Measurements from ENCODE around the gene TREML2.

TREML2 gene

GRCh38 chr6:41176189-41176588 lies 24.8 kb downstream of the TREML2 start:
- no peak for DNase-seq

GRCh38 chr6:41175084-41175483 lies 25.9 kb downstream of the TREML2 start:
- DNase-seq, result no peak

- no peak for DNase-seq
These were observed 26.3 kb downstream of the TREML2 start for GRCh38 chr6:41174610-41175009.

GRCh38 chr6:41171908-41172307 lies 29.0 kb downstream of the TREML2 start:
- DNase-seq, result no peak

- no peak for DNase-seq
These were observed 30.3 kb downstream of the TREML2 start for GRCh38 chr6:41170547-41171160.

GRCh38 chr6:41167173-41167963 lies 33.6 kb downstream of the TREML2 start:
- DNase-seq, result no peak

GRCh38 chr6:41164551-41165120 lies 36.3 kb downstream of the TREML2 start:
- DNase-seq, result no peak

GRCh38 chr6:41163419-41163717 lies 37.6 kb downstream of the TREML2 start:
- DNase-seq, result no peak

- no peak for DNase-seq
These were observed 38.1 kb downstream of the TREML2 start, which contains the start of gene TREM2 for GRCh38 chr6:41162687-41163418. Gene TREM2, minus strand, starts transcription at chr6:41163116. Its CDS starts 34 bp downstream, at chr6:41163082.

GRCh38 chr6:41161851-41162552 lies 38.9 kb downstream of the TREML2 start:
- no peak for DNase-seq

- DNase-seq, result no peak
These were observed 39.6 kb downstream of the TREML2 start for GRCh38 chr6:41161380-41161779.

GRCh38 chr6:41160933-41161332 lies 40.0 kb downstream of the TREML2 start:
- DNase-seq, result no peak

GRCh38 chr6:41159415-41160082 lies 41.4 kb downstream of the TREML2 start:
- DNase-seq, result no peak

GRCh38 chr6:41157323-41157722 lies 43.6 kb downstream of the TREML2 start:
- no peak for DNase-seq

- no peak for DNase-seq
These were observed 44.2 kb downstream of the TREML2 start for GRCh38 chr6:41156771-41157170.

- no peak for DNase-seq
These were observed 44.9 kb downstream of the TREML2 start for GRCh38 chr6:41156001-41156400.

- DNase-seq, result no peak
These were observed 45.7 kb downstream of the TREML2 start for GRCh38 chr6:41155132-41155805.

GRCh38 chr6:41153992-41154625 lies 46.8 kb downstream of the TREML2 start, which contains the start of gene TREML1:
Gene TREML1, minus strand, starts transcription at chr6:41154347. Its CDS starts 59 bp downstream, at chr6:41154288.
- no peak for DNase-seq

- no peak for DNase-seq
These were observed 47.5 kb downstream of the TREML2 start for GRCh38 chr6:41153451-41153850.

GRCh38 chr6:41150671-41151070 lies 50.3 kb downstream of the TREML2 start:
- DNase-seq, result no peak

- DNase-seq, result no peak
These were observed 53.0 kb downstream of the TREML2 start for GRCh38 chr6:41147917-41148316.
